Measurements from ENCODE around the gene RBM19.

DNA sequence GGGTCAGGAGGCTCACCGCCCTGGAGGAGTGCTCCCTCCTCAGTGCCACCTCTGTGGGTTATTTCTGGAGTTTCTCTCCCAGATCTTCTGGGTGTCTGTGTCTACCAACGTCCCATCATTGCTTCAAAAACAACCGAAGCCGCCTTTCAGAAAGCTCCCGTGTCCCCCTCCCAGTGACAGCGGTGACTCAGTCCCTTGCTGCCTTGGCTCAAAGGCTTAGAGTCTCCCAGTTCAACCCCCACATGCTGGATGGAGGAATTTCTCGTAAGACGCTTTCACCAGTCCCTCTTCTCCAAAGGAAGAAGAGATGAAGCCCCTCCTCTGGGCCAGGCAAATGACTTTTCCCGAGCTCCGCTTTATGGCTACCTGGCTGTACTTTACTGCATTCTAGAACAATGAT, 146.6 kb downstream of the RBM19 start:
- TF ChIP-seq, protein P1, sequence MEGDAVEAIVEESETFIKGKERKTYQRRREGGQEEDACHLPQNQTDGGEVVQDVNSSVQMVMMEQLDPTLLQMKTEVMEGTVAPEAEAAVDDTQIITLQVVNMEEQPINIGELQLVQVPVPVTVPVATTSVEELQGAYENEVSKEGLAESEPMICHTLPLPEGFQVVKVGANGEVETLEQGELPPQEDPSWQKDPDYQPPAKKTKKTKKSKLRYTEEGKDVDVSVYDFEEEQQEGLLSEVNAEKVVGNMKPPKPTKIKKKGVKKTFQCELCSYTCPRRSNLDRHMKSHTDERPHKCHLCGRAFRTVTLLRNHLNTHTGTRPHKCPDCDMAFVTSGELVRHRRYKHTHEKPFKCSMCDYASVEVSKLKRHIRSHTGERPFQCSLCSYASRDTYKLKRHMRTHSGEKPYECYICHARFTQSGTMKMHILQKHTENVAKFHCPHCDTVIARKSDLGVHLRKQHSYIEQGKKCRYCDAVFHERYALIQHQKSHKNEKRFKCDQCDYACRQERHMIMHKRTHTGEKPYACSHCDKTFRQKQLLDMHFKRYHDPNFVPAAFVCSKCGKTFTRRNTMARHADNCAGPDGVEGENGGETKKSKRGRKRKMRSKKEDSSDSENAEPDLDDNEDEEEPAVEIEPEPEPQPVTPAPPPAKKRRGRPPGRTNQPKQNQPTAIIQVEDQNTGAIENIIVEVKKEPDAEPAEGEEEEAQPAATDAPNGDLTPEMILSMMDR (IDR thresholded peaks at IDR 0.05) = no peak
- no peak for TF ChIP-seq POLR2A (IDR thresholded peaks at IDR 0.05)

Data from uterus (tissue), 2 donors.